ENCODE measurements around the gene VNN1. TPM values are rescaled to one million over a fixed set of nuclear protein-coding genes. Genes with fewer than 3 reads are reported as not detected.
A peak's percentile ranks its signal among the peaks of the same experiment; 100 is the strongest.
"Not testable (repeated sequence)": the region's sequence is repeated elsewhere in the genome, so short reads cannot be mapped to it uniquely, and the experiment has no call there.

VNN1 gene
- total RNA-seq, 1 donor from 2014 or later, result 1.4 TPM

- DNase-seq (ENCODE audit: low spot score), result no peak
Measured at GRCh38 chr6:132673376-132674094, 40.3 kb downstream of the VNN1 start.

GRCh38 chr6:132671295-132671694 is 42.6 kb downstream of the VNN1 start:
- DNase-seq (ENCODE audit: low spot score), result no peak

GRCh38 chr6:132669690-132670291 is 44.1 kb downstream of the VNN1 start:
- peak; percentile 36 for DNase-seq (ENCODE audit: low spot score)

- no peak for DNase-seq (ENCODE audit: low spot score)
Measured at GRCh38 chr6:132666118-132666517, 47.7 kb downstream of the VNN1 start.

GRCh38 chr6:132664309-132665034 is 49.4 kb downstream of the VNN1 start:
- no peak for DNase-seq (ENCODE audit: low spot score)

- DNase-seq (ENCODE audit: low spot score), result no peak
Measured at GRCh38 chr6:132663661-132664060, 50.2 kb downstream of the VNN1 start.

- DNase-seq (ENCODE audit: low spot score), result no peak
Measured at GRCh38 chr6:132661906-132662305, 51.9 kb downstream of the VNN1 start.

GRCh38 chr6:132659082-132659481 is 54.8 kb downstream of the VNN1 start, which contains the start of gene TAAR1:
Gene TAAR1, minus strand, starts transcription at chr6:132659182. Its CDS starts 13,179 bp downstream, at chr6:132646003.
- DNase-seq (ENCODE audit: low spot score), result no peak

GRCh38 chr6:132651062-132651461 is 62.8 kb downstream of the VNN1 start:
- DNase-seq (ENCODE audit: low spot score), result no peak

GRCh38 chr6:132650429-132650828 is 63.4 kb downstream of the VNN1 start:
- no peak for DNase-seq (ENCODE audit: low spot score)

- no peak for DNase-seq (ENCODE audit: low spot score)
Measured at GRCh38 chr6:132648828-132649227, 65.0 kb downstream of the VNN1 start.

GRCh38 chr6:132648356-132648755 is 65.5 kb downstream of the VNN1 start:
- DNase-seq (ENCODE audit: low spot score), result no peak

- no peak for DNase-seq (ENCODE audit: low spot score)
Measured at GRCh38 chr6:132643547-132643946, 70.3 kb downstream of the VNN1 start.

GRCh38 chr6:132637135-132637534 is 76.7 kb downstream of the VNN1 start:
- not testable (repeated sequence) for DNase-seq (ENCODE audit: low spot score)

- not testable (repeated sequence) for DNase-seq (ENCODE audit: low spot score)
Measured at GRCh38 chr6:132635906-132636305, 77.9 kb downstream of the VNN1 start.

GRCh38 chr6:132635288-132635687 is 78.6 kb downstream of the VNN1 start:
- DNase-seq (ENCODE audit: low spot score), result not testable (repeated sequence)

GRCh38 chr6:132634796-132635195 is 79.1 kb downstream of the VNN1 start:
- no peak for DNase-seq (ENCODE audit: low spot score)

GRCh38 chr6:132633362-132633761 is 80.5 kb downstream of the VNN1 start:
- no peak for DNase-seq (ENCODE audit: low spot score)

Data from umbilical cord (tissue), 2 donors.